HG03442 (cell line): ENCODE measurements around the gene KIF27.
"Not testable (repeated sequence)": the region's sequence is repeated elsewhere in the genome, so short reads cannot be mapped to it uniquely, and the experiment has no call there.

Experiments used
- ATAC-seq: cut with Tn5 transposase; IDR thresholded peaks from one replicate; pipeline ENCODE4 v1.9.1; 2021; ENCODE audit warnings: mild to moderate bottlenecking, moderate library complexity; ENCODE audit not compliant: unreplicated experiment

The KIF27 gene

GRCh38 chr9:83932851-83933250, 11.6 kb upstream of the KIF27 start:
- ATAC-seq: no peak

GRCh38 chr9:83932011-83932410, 10.8 kb upstream of the KIF27 start:
- ATAC-seq: no peak

- no peak for ATAC-seq
These were observed 9.6 kb upstream of the KIF27 start for GRCh38 chr9:83930881-83931280.

GRCh38 chr9:83927591-83927990, 6.4 kb upstream of the KIF27 start:
- ATAC-seq: no peak

- ATAC-seq: peak; percentile 29
These were observed 734 bp downstream of the KIF27 start for GRCh38 chr9:83920469-83920926.

DNA sequence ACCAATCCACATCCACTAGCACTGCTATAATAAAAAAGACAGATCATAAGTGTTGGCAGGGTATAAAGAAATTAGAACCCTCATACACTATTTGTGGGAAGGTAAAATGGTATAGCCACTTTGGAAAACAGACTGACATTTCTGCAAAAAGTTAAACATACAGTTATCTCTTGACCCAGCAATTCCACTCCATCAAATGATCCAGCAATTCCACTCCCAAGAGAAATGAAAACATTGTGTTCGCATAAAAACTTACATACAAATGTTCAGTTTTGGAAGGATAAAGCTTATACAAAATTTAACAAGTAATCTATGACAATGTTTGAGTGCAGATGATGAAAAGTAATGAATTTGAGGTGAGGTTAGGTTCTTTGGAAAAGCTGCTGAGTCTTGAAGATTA, 2.1 kb downstream of the KIF27 start:
- no peak for ATAC-seq

DNA sequence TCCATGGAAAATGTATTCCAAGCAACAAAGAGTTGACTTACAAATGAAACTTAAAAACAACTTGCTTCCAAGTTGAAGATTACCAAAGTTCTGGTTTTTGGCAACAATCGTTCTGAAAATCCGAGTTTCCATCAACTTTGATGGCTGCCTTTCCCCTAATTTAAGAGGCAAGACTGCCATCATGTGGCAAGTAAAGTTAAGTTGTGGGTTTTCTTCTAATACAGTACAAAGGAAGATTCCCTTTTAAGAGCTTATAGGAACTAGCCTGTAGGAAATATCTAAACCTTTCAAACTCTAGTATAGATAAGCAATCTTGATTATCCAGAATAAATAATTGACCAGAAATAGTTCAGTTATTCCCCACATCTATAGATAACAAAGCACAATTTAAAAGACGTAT, 9.0 kb downstream of the KIF27 start:
- not testable (repeated sequence) for ATAC-seq

DNA sequence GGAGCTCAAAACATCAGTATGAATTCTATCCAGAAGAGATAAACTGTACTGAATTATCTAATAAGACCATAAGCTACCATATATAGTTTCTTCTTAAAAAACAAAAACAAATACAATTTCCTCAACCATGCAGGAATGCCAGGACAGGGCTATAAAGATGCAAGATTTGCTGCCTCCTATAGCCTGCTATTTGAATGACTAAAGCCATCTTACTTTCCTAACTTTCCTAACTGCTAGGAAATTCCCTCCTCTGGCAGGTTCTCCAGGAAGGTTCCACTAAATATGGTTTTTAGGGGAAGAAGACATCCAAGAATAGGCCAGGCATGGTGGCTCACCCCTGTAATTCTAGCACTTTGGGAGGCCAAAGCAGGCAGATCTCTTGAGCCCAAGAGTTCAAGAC, 15.1 kb downstream of the KIF27 start:
- ATAC-seq: no peak

GRCh38 chr9:83900615-83901014, 20.6 kb downstream of the KIF27 start:
- ATAC-seq: not testable (repeated sequence)

GRCh38 chr9:83894301-83894700, 26.9 kb downstream of the KIF27 start:
- not testable (repeated sequence) for ATAC-seq

DNA sequence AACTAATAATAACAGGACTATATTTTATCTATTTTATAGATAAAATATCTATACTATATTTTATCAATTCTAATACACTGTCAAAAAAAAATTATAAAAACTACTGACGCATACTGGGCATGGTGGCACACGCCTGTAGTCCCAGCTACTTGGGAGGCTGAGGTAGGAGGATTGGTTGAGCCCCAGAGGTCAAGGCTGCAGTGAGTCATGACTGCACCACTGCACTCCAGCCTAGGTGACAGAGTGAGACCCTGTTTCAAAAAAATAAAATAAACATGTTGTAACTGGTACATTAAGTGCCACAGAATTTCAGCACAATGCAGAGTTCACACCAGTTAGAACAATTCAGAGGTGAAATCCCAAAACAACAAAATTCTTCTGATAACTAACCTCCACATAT, 34.7 kb downstream of the KIF27 start:
- not testable (repeated sequence) for ATAC-seq

DNA sequence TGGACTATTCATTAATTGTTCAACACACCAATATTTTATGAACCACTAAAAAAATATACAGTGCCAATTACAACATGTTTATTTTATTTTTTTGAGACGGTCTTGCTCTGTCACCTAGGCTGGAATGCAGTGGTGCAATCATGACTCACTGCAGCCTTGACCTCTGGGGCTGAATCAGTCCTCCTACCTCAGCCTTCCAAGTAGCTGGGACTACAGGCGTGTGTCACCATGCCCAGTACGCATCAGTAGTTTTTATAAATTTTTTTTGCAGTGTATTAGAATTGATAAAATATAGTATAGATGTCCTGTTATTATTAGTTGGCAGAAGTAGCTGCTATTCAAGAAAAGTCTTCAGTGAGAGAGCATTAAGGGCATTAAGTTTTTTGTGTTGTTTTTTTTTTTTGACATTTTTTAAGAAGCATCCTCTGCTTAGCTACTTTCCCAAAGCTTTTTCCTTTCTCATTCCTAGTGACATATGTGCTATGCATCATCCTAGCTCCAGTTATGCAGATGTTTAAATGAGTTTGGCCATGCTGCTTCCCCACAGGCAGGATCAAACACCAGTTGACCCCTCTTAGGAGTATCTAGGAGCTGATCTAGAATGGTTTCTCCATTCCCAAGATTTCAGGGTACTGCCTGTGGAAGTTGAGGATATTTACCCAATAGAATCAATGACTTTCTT, 35.5 kb downstream of the KIF27 start:
- not testable (repeated sequence) for ATAC-seq

DNA sequence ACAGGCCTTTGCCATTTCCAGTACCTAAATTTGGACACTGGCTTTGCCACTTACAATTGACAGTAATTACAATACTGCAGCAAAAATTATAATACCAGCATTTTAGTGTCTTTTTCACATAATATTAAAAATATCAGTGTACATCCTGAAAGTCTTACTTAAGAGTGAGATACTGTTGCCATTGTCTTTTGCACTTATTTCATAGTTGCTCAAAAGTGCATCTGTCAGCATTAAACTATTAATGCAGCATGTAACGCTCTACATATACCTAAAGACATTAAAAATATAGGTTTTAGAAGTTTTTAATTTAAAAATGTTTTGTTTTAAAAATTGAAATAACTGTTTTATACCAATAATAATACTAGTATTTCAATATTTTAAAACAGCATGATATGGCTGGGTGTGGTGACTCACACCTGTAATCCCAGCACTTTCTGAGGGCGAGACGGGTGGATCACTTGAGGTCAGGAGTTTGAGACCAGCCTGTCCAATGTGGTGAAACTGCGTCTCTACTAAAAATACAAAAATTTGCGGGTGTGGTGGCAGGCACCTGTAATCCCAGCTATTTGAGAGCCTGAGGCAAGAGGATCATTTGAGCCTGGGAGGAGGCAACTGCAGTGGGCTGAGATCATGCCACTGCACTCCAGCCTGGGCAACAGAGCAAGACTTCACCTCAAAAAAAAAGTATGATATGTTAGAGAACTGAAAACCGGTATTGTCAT, 39.4 kb downstream of the KIF27 start:
- not testable (repeated sequence) for ATAC-seq

DNA sequence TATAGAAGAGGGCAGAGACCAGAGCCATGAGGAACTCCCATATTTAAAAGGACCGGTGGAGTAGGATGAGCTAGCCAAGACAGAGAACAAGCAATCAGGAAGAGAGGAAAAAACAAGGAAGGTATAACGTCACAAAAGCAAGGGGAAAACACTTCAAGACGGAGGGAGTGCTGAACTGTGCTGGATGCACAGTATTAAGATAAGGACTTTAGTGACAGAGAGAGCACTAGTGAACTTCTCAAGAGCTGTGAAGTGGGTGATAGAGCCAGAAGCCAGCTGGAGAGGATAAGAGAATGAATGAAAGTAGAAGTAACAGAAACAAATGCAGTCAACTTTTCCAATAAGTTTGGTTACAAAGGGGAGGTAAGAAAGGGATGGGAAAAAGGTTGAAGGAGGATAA, 45.7 kb downstream of the KIF27 start:
- ATAC-seq: not testable (repeated sequence)

DNA sequence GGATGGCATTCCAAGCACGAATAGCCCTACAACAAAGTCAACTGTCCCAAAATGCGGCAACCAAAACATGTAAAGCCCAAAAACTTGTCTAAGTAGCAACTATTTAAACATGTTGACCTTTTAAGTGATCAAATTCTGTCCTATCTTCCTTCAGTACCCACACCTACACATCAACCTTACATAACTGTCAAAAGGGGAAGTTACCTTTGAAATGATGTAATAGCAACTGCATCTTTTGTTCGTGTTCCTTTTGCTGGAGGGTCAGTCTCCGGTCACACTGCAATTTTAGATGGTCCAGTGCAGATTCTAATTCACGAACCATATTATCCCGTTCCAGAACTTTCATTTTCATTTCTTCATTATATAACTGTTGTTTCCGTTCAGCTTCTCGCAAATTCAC, 71.3 kb downstream of the KIF27 start:
- ATAC-seq: peak; percentile 42

DNA sequence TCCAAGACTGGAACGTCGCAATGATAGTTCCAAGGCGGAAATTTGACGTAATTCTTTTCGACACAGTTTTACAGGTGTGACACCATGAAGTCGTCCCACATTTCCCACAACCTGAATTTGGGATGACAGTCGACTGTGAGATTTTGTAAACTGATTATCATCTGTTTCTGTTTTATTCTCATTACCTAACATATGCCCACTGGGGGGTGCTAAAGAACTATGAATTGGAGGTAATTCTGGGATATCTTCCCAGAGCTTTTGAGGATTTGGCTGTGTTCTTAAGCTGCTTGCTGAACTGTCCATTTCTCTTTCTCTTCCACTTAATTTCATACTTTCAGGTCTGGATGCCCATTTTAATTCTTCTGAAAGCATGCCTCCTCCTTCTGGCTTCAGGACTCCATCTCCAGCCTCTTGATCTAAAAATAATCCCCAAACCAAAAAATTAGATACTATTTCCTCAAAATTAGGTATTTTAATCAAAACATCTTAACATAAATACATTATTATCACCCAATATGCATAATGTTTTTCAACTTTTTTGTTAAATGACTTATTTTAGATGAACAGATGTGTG, 84.1 kb downstream of the KIF27 start:
- ATAC-seq: not testable (repeated sequence)

GRCh38 chr9:83830426-83831071, 90.7 kb downstream of the KIF27 start:
- ATAC-seq: not testable (repeated sequence)

DNA sequence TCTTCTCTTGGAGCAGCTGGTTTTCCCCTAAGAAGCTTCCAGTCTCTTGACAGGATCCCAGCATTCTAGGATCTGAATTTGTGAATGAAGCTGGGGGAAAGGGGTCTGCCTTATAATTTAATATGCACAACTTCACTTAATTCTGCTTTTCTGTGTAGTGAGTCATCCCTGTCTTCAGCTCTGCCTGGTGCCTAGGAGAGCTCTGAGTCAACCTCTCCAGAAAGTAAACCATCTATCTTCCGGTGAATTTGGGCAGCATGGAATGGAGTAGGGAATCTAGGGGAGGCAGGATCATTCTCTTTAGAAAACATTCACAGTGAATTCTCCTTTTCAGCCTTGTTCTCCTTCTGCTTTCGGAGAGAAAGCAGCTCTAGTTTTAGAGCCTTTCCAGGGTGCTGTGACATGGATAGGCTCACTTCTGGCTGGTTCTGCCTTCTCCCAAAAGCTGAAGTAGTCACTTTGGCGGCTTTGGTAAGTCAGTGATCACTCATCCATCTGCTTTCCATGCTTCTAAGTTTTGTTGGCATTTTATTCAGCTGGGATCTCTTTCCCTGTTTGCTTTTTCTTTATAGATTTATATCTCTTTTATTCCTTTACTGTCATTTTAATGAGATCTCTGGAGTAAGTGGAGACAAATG, 96.1 kb downstream of the KIF27 start:
- ATAC-seq: not testable (repeated sequence)

GRCh38 chr9:83817356-83818278, 103.6 kb downstream of the KIF27 start, which contains the start of gene GKAP1:
Gene GKAP1, minus strand, starts transcription at chr9:83817769. Its CDS starts 11,252 bp downstream, at chr9:83806517.
- ATAC-seq: peak; percentile 70

GRCh38 chr9:83817011-83817355, 104.2 kb downstream of the KIF27 start:
- not testable (repeated sequence) for ATAC-seq
